Neural cell (in vitro differentiated cells): ENCODE data around the gene NEDD4L. TPM values are rescaled to one million over a fixed set of nuclear protein-coding genes. Genes with fewer than 3 reads are reported as not detected.

Source experiments
- H2AFZ ChIP-seq: fragments of 200-600, 300-800 bp; sonication (generic), shearing (Covaris generic); 2 replicates; pipeline ENCODE4 v1.6.0; 2014; ENCODE audit warnings: low read depth, mild to moderate bottlenecking, antibody characterized with exemption, low read length, moderate library complexity
- H3F3A ChIP-seq: fragments of 200-600 bp; shearing (Covaris generic); 2 replicates; pipeline ENCODE4 v1.6.1; 2016; ENCODE audit warnings: mild to moderate bottlenecking, moderate library complexity, mixed read lengths, antibody characterized with exemption, low read length; ENCODE audit not compliant: insufficient read depth, poor library complexity, severe bottlenecking
- H3K27ac ChIP-seq: fragments of 200-600, 300-800 bp; sonication (generic), shearing (Covaris generic); 2 replicates; pipeline ENCODE4 v1.5.1; 2014; ENCODE audit warnings: mild to moderate bottlenecking, low read length, moderate library complexity
- H3K27me3 ChIP-seq: fragments of 300-800, 200-600 bp; sonication (generic), shearing (Covaris generic); 2 replicates; pipeline ENCODE4 v1.6.0; 2014; ENCODE audit warnings: mild to moderate bottlenecking, low read depth, low read length, moderate library complexity; ENCODE audit not compliant: insufficient read depth
- H3K36me3 ChIP-seq: fragments of 300-800, 200-600 bp; sonication (generic), shearing (Covaris generic); 2 replicates; pipeline ENCODE4 v1.5.1; 2014; ENCODE audit warnings: mild to moderate bottlenecking, antibody characterized with exemption, low read length, moderate library complexity; ENCODE audit not compliant: insufficient read depth
- H3K4me2 ChIP-seq: fragments of 300-800, 200-600 bp; sonication (generic), shearing (Covaris generic); 2 replicates; pipeline ENCODE4 v1.6.0; 2014; ENCODE audit warnings: mild to moderate bottlenecking, low read length
- H3K4me3 ChIP-seq: fragments of 300-800, 200-600 bp; sonication (generic), shearing (Covaris generic); 2 replicates; pipeline ENCODE4 v1.5.1; 2014; ENCODE audit warnings: mild to moderate bottlenecking, low read length, moderate library complexity
- H3K79me2 ChIP-seq: fragments of 200-600 bp; shearing (Covaris generic); replicated peaks from 2 replicates; pipeline ENCODE4 v1.6.0; 2014; ENCODE audit warnings: mild to moderate bottlenecking, low read length, moderate library complexity; ENCODE audit not compliant: insufficient read depth
- H3K9ac ChIP-seq: fragments of 300-800, 200-600 bp; sonication (generic), shearing (Covaris generic); 2 replicates; pipeline ENCODE4 v1.6.1; 2016; ENCODE audit warnings: mild to moderate bottlenecking, low read length, mixed read lengths
- H3K9me2 ChIP-seq: fragments of 200-600 bp; shearing (Covaris generic); 2 replicates; pipeline ENCODE4 v1.6.1; 2016; ENCODE audit warnings: mild to moderate bottlenecking, low read length, mixed read lengths; ENCODE audit not compliant: insufficient read depth
- H3K9me3 ChIP-seq: fragments of 200-600, 300-800 bp; sonication (generic), shearing (Covaris generic); 2 replicates; pipeline ENCODE4 v1.6.1; 2016; ENCODE audit warnings: mild to moderate bottlenecking, mixed run types, low read length, moderate library complexity, mixed read lengths
- H4K20me1 ChIP-seq: fragments of 200-600 bp; shearing (Covaris generic); 2 replicates; pipeline ENCODE4 v1.6.1; 2016; ENCODE audit warnings: mild to moderate bottlenecking, mixed run types; ENCODE audit not compliant: insufficient read depth
- CTCF ChIP-seq: fragments of 450-650 bp; IDR thresholded peaks from 2 replicates; pipeline ENCODE4 v1.5.1; 2014; ENCODE audit warnings: antibody characterized with exemption, mild to moderate bottlenecking, moderate library complexity; ENCODE audit not compliant: poor library complexity, severe bottlenecking
- EP300 ChIP-seq: fragments of 450-650 bp; conservative IDR thresholded peaks from 2 replicates; pipeline ENCODE4 v1.6.1; 2014; ENCODE audit warnings: antibody characterized with exemption, mild to moderate bottlenecking, moderate library complexity; ENCODE audit not compliant: poor library complexity, severe bottlenecking
- EZH2 ChIP-seq: fragments of 200-600, 300-800 bp; shearing (Covaris generic), sonication (generic); IDR thresholded peaks from 2 replicates; pipeline ENCODE4 v1.6.1; 2014; ENCODE audit warnings: antibody characterized with exemption, low read length, borderline replicate concordance, mild to moderate bottlenecking; ENCODE audit not compliant: insufficient read depth, poor library complexity, severe bottlenecking
- MXI1 ChIP-seq: fragments of 450-650 bp; conservative IDR thresholded peaks from 2 replicates; pipeline ENCODE4 v1.6.1; 2014; ENCODE audit warnings: antibody characterized with exemption, mild to moderate bottlenecking; ENCODE audit not compliant: poor library complexity, severe bottlenecking
- POLR2AphosphoS5 ChIP-seq: IDR thresholded peaks from 2 replicates; pipeline ENCODE4 v1.6.1; 2012
- RAD21 ChIP-seq: fragments of 450-650 bp; conservative IDR thresholded peaks from 2 replicates; pipeline ENCODE4 v1.6.1; 2014; ENCODE audit warnings: antibody characterized with exemption, mild to moderate bottlenecking, moderate library complexity
- SMC3 ChIP-seq: fragments of 450-650 bp; conservative IDR thresholded peaks from 2 replicates; pipeline ENCODE4 v1.6.1; 2014; ENCODE audit warnings: antibody characterized with exemption, mild to moderate bottlenecking, moderate library complexity; ENCODE audit not compliant: poor library complexity
- TAF1 ChIP-seq: IDR thresholded peaks from 2 replicates; pipeline ENCODE4 v1.6.1; 2012; ENCODE audit warnings: low read depth
- polyA plus RNA-seq: library from polyadenylated mRNA; depleted of rRNA; stranded (reverse); fragments of >200 nt; gene quantifications from 2 replicates; pipeline ENCODE4 v1.2.3, GENCODE V29; 2014
- TF ChIP-seq, protein P1 (sequence below): IDR thresholded peaks from 2 replicates; pipeline ENCODE4 v1.6.1; 2012; ENCODE audit warnings: borderline replicate concordance

Gene NEDD4L
- polyA plus RNA-seq, 1 donor from 2014 or later: 97.9 TPM

DNA sequence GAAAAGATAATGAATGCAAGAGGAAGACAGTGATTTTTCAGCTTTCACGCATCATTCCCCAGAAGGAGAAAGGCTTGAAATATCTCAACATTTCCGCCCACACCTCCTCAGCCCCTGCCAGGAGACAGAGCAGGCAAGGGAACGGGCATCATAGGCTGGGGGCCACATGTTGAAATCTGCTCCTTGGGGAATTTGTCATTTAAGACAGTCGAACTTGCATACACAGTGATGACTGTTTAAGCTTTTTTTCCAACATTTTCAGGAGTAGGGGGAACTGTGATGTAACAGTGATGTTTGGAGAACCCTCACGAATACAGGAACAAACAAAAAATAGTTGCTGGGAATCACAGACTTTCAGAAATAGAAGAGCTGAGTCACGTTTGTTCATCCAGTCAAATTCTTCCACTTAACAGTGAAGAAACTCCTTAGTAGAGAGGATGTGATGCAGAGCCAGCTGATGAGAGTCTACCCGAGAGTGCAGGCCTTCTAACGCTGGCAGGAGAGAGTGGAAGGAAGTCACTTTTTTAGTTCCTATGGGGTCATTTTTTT lies 318.1 kb downstream of the NEDD4L start:
- Histone ChIP-seq H3K4me2 (no peak overlapping the region), H3K27me3 (no peaks in the 10 kb centered on the region), H3K9ac (no peak overlapping the region), H3K4me3 (no peak overlapping the region), H3K79me2 (no peaks in the 10 kb centered on the region), H3F3A (no peaks in the 10 kb centered on the region), H3K9me2 (no peaks in the 10 kb centered on the region), H4K20me1 (no peaks in the 10 kb centered on the region), H3K27ac (no peak overlapping the region), H2AFZ (no peak overlapping the region), H3K9me3 (no peaks in the 10 kb centered on the region), H3K36me3 (peaks cover 7% of the 10 kb centered on the region)
- TF ChIP-seq MXI1: no peak
- no peak for TF ChIP-seq SMC3
- no peak for TF ChIP-seq RAD21
- no peak for TF ChIP-seq POLR2AphosphoS5
- TF ChIP-seq EZH2: no peak
- no peak for TF ChIP-seq EP300
- no peak for TF ChIP-seq CTCF
- TF ChIP-seq TAF1: no peak
- TF ChIP-seq, protein P1, sequence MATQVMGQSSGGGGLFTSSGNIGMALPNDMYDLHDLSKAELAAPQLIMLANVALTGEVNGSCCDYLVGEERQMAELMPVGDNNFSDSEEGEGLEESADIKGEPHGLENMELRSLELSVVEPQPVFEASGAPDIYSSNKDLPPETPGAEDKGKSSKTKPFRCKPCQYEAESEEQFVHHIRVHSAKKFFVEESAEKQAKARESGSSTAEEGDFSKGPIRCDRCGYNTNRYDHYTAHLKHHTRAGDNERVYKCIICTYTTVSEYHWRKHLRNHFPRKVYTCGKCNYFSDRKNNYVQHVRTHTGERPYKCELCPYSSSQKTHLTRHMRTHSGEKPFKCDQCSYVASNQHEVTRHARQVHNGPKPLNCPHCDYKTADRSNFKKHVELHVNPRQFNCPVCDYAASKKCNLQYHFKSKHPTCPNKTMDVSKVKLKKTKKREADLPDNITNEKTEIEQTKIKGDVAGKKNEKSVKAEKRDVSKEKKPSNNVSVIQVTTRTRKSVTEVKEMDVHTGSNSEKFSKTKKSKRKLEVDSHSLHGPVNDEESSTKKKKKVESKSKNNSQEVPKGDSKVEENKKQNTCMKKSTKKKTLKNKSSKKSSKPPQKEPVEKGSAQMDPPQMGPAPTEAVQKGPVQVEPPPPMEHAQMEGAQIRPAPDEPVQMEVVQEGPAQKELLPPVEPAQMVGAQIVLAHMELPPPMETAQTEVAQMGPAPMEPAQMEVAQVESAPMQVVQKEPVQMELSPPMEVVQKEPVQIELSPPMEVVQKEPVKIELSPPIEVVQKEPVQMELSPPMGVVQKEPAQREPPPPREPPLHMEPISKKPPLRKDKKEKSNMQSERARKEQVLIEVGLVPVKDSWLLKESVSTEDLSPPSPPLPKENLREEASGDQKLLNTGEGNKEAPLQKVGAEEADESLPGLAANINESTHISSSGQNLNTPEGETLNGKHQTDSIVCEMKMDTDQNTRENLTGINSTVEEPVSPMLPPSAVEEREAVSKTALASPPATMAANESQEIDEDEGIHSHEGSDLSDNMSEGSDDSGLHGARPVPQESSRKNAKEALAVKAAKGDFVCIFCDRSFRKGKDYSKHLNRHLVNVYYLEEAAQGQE: no peak

- Histone ChIP-seq H3K27me3 (no peaks in the 10 kb centered on the region), H3K9ac (no peak overlapping the region), H3K4me3 (no peak overlapping the region), H2AFZ (no peak overlapping the region), H4K20me1 (no peaks in the 10 kb centered on the region), H3K27ac (no peak overlapping the region), H3K9me2 (no peaks in the 10 kb centered on the region), H3K4me2 (no peak overlapping the region), H3K9me3 (no peaks in the 10 kb centered on the region), H3F3A (no peaks in the 10 kb centered on the region), H3K36me3 (peaks cover 7% of the 10 kb centered on the region), H3K79me2 (no peaks in the 10 kb centered on the region)
- TF ChIP-seq MXI1 (no peak), EZH2 (no peak), CTCF (no peak), POLR2AphosphoS5 (no peak), SMC3 (no peak), EP300 (no peak)
- TF ChIP-seq, protein P1: no peak
These were observed 318.8 kb downstream of the NEDD4L start for GRCh38 chr18:58362829-58363271.
